Esophagus mucosa (tissue), 1 donor: ENCODE results near the gene SEMA7A. TPM values are rescaled to one million over a fixed set of nuclear protein-coding genes. Genes with fewer than 3 reads are reported as not detected.

ENCODE experiments used
- ATAC-seq: fragments of 200-7000 bp; cut with Tn5 transposase; one replicate; pipeline ENCODE4 v1.9.1; 2020
- total RNA-seq: library from RNA; stranded (reverse); gene quantifications from one replicate; pipeline ENCODE4 v1.2.4, GENCODE V29; 2023
- donor health status: DM: yes; HTN: yes; CAD: no.

Gene SEMA7A
- total RNA-seq, 1 donor from 2014 or later: 4.0 TPM

- no peak for ATAC-seq
Measured at GRCh38 chr15:74430510-74430951, 3.2 kb downstream of the SEMA7A start.

DNA sequence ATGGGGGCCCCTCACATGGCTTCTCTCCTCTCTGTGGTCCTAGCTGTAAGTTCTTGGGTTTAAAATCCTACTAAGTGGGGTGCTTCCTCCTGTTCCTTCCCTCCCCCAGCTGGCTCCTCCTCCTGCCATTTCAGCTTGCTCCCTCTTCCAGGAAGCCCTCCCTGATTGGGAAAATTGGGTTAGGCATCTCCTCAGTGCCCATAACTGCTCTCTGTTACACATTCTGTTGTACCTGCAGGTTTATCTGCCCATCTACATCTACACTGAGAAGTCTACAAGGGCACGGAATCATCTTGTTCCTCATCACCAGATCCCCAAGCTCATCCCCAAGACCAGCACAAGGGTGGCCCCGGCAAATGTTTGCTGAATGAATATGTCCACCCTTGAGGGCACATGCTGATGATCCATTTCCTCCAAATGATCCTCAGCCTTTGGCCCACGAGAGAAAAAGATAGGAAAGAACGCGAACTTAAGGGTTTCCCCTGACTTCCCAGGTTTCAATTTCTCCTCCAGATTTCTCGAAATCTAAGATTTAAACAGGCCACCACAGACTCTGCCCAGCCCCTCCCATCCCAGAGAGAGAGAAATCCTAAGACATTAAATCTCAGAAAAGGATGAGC is 3.9 kb downstream of the SEMA7A start:
- ATAC-seq: no peak

- no peak for ATAC-seq
Measured at GRCh38 chr15:74428970-74429780, 4.6 kb downstream of the SEMA7A start.

GRCh38 chr15:74428442-74428787 is 5.3 kb downstream of the SEMA7A start:
- ATAC-seq: no peak

DNA sequence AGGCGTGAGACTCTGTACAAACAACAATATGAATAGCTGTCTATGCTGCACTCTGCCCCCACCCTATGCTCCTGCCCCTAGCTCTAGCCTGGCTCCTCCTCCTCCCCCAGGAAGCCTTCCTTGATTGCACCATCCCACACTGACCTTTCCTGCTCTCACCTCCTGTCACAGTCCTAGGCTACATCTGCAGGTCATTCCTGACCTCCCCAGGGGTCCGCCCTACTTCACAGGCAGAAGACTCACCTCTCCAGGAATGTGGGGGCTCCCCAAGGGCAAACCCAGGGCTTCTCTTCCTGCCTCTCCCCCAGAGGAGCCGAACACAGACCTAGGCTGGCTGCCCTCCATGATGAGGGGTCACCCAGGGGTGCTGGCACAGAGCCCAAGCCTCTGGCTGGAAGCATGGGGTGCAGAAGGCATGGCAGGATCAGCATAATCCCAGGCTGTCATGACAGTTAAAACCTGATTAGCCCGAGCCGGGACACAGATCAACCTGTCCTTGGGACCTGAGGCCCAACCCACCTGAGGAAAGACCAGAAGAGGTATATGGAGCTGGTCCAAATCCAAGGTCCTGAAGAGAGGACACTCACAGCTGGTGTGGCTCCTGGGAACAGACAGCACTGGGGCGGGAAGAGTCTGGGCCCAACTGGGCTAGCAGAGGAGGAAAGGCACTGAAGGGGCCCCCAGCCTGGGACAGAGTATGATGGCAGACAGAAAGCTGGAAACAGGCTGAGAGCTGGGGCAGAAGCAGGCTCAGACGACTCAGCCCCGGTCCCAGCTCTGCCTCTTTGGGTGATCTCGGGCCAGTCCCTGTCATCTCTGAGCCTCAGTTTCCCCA is 5.9 kb downstream of the SEMA7A start:
- ATAC-seq: no peak

DNA sequence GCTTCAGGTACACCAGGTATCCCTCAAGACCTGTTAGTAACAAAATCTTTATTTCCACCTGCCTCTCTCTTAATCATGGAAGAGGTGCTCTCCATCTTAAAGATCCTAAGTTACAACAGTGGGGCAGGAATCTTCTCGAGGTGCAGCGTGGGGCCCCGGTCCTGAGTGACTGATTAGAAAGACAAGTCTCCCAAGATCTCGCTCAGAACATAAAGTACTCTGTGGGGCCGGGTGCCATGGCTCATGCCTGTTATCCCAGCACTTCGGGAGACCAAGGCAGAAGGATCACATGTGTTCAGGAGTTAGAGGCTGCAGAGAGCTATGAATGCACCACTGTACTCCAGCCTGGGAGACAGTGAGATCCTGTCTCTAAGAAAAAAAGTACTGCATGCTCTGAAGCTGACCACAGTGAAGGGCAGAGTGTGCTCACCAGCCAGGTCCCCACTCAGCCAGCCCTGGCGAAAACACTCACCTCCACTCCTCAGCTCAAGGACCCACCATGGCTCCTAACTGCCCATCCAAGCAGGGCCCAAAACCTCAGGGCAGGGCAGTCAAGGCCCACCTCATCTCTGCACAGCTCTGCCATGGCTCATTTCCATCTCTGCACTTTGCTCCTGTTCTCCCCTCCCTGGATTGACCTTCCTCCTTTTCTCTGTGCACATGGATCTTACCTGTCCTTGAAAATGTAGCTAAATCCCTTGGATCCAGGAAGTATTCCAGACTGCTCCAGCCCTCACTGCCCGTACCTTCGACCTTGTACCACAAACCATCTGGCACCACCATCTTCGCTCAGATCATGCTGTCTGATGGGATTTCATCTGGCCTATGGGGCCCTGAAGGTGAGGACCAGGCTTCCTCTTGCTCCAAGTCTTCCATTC is 7.1 kb downstream of the SEMA7A start:
- ATAC-seq: no peak

- ATAC-seq: no peak
Measured at GRCh38 chr15:74425630-74426029, 8.1 kb downstream of the SEMA7A start.

GRCh38 chr15:74424901-74425528 is 8.7 kb downstream of the SEMA7A start:
- ATAC-seq: no peak

- ATAC-seq: no peak
Measured at GRCh38 chr15:74423431-74424257, 10.1 kb downstream of the SEMA7A start.

- no peak for ATAC-seq
Measured at GRCh38 chr15:74422652-74423430, 10.9 kb downstream of the SEMA7A start.

GRCh38 chr15:74422265-74422651 is 11.5 kb downstream of the SEMA7A start:
- no peak for ATAC-seq

- ATAC-seq: no peak
Measured at GRCh38 chr15:74421302-74422245, 12.2 kb downstream of the SEMA7A start.

DNA sequence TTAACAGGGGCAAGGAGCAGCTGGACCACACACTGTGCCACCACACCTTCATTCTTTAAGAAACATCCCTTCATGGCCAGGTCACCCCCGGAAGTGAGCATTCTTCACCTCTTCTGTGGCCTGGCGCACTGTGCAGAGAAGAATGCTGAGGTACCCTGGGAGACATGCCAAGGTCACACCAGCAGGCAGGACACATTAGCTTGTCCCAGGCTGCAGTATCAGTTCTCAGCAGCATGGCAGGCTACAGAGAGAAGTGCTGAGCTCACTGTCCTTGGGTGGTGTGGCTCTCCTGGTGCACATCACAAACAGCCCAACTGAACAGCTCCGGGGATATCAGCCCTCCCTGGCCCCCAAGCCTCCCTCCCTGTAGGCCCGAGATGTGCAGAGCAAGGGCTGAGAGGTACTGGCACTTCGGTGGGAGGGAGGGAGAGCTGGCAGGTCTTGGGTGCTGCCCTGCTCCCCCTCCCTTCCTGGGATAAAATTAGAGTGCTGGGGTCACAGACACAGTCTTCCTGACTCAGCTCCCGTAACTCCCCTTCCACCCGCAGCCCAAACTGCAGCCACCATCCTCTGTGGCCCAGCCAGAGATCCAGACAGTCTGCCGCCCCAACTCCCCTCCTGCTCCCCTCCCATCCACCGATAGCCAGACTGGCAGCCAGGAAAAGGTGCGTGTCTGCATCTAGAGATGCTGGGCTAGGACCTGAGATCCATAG is 13.4 kb downstream of the SEMA7A start:
- no peak for ATAC-seq

GRCh38 chr15:74419432-74419831 is 14.3 kb downstream of the SEMA7A start:
- ATAC-seq: no peak

DNA sequence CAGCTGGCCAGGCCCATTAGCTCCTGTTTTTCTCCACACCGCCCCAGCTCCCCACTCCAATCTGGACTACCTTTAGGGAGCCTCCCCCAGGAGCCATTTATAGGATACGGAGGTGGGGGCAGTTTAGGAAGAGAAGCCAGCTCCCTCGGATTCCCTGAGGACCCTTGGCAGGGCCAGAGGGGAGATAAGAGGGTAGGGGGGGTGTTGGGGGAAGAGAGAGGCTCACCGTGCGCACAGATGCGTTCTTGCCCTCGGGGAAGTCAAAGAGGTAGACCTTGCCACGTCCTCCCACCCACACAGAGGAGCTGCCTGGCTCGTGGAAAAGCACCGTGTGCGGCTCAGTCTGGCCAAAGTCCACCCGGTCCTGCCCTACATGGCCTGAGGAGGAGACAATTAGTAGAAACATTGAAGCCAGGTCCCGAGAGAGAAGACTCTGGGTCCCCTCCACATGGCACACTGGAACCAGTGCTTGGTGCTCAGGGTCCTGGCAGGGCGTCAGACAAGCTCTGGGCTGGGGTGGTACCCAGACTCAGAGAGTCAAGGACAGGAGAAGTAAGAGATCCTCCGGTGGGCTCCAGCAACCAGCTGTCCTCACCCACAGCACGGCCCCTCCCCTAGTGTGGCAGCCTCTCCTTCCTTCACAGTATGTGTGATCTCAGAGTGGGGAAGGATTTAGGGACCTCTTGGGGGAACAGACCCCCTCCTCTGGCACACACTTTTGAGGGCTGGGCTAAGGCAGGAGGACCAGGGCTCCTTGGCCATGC is 15.0 kb downstream of the SEMA7A start:
- ATAC-seq: no peak

DNA sequence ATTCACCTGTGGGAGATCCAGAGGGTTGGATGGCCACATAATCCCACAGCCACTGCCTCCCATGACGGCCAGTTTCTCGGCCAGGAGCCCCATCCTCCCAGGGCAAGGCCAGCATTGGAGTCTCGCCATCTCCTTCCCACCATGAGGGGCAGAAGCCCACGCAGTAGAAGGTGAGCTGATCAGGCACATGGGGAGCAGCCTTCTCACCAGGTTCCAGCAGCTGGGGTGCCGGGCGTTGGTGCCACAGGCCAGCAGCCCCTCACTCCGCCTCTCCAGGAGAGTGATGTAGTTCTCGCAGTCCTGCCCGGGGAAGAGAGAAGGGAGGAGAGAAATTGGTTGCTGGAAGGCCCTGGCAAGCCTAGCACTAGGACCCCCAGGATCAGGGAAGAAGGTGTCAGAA is 16.1 kb downstream of the SEMA7A start:
- ATAC-seq: no peak

DNA sequence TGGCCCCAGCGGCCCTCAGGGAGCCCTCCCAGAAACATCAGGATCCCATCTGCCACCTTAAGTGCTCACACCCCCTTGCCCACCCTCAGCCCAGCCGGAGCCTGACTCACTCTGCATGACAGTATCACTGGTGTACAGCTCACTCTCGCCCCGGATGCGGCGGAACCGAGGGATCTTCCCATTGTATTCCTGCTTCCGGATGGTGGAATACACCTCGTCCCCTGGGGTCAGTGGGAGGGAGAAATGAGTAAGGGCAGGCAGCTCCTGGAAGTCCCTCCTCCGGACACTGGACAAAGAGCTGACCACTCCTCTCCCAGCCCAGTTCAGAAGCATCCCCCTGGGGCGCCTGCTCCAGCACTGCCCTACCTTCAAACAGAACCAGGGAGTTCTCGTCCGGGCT is 16.5 kb downstream of the SEMA7A start:
- ATAC-seq: no peak
